GM20431 (cell line): ENCODE measurements around the gene RAD51B.

Experiments
- in situ Hi-C: fragments of 300-500 bp; cut with MseI, MboI; formaldehyde crosslinking; loops from one replicate; pipeline ENCODE4 v1.15.0; 2020; ENCODE audit warnings: low sequenced_read_pairs; ENCODE audit not compliant: unreplicated experiment

RAD51B gene

DNA sequence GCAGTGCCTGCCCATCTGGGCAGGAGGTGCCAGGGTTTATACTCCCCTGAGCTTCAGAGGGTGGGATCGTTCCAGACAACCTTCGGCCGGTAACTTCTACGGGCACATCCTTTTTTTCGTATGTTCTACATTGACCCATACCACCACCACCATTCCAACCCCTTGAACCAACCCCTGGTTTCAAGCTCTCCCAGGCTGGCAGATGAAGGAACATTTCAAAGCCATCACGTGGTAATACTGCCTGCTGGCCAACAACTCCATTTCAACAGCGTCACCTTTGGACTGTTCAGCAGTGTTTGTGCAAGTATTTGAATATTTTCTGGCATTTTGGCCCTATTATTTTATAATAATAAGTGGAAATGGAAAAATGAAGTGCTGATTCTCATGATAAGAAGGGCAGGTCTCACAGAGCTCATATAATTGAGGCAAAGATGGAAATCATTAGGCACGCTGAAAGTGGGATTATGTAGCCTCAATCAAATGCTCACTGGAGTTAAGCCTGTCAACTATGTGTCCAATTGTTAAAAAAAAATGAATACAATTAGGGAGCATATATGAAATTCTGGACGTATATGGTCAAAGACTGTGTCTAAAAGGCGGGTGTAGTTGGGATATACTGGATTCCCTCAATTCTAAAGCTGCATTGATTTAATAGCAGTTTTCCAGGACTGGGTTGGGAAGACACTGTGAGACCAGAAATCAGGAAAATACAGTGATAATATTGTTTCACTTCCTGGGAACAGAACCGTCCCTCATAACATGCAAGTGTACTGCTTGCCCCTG is 811.2 kb downstream of the RAD51B start:
- in situ Hi-C loops, result no loop called here

DNA sequence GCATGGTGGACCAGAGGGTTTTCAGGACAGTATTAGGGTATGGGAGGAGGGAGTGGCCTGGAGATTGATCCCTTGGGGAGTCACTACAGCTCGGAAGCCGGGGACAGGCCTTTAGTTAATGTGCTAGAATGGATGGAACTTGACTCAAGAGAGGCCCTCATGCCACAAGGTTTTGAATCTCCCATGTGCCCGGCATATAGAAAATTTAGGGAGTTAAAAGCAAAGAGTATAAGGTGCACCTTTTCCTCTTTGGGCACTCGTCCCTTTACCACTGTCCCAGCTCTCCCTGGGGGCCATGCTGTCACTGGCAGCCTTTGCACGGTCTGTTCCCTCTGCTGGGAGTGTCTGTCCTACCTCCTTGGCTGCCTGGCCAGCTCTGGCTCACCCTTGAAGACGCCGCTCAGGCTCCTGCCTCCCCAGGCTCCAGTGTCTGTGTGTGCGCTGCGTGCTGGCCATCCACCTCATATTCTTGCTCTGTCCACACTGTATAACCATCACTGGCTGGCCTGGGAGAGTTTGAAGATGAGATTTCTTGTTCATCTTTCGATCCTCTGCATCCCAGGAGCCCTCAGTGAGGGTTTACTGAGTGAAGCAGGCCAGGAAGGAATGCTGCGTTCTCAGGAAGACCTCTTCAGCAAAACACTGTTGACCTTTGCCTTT is 811.9 kb downstream of the RAD51B start:
- in situ Hi-C loops, result no loop called here

GRCh38 chr14:68632054-68632895 is 812.7 kb downstream of the RAD51B start:
- in situ Hi-C loops, result no loop called here

DNA sequence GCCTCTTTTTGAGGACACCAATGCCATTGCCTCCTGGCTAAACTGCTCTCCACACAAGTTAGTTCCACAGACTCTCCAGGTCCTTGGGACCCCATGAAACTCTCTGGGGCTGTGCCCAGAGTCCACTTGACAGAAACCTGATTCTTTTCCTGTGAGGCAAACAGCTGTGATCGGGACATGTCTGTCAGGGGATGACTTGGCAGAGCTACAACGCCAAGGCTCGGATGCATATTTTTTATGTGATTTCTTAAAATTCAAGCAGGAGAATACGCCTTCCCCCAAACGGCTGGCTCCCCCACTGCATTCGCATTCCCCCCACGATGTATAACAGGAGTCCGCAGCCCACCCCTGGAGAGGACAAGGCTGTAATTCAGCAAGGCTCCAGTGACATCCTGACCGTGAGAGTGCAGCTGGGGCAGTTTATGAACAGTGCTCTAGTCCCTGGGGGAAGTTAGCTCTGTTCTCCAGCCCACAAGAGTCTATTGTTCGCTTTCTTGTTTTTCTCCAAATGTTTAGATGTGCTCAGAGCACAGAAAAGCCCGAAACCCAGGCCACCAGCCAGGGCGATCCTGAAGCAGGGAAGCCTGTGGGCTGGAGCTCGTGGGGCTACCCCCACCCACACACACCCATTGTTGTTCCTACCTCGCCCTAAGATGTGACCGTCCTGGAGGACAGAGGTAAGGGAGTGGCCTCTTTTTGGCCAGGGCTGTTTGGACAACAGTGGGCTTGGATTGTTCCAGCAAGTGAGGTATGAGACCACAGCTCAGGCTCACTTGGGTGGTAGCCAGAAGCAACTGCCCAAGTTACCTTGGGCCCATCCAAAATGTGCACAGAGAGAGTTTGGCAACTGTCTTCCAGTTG is 813.8 kb downstream of the RAD51B start:
- in situ Hi-C loops, result no loop called here

- in situ Hi-C loops, result no loop called here
Measured at GRCh38 chr14:68634332-68634731, 814.8 kb downstream of the RAD51B start.

- in situ Hi-C loops, result no loop called here
Measured at GRCh38 chr14:68634874-68635595, 815.5 kb downstream of the RAD51B start.

- in situ Hi-C loops, result no loop called here
Measured at GRCh38 chr14:68636597-68636996, 817.0 kb downstream of the RAD51B start.

GRCh38 chr14:68637106-68638021 is 817.8 kb downstream of the RAD51B start:
- in situ Hi-C loops, result no loop called here

GRCh38 chr14:68638141-68638999 is 818.8 kb downstream of the RAD51B start:
- in situ Hi-C loops, result no loop called here

GRCh38 chr14:68639000-68639757 is 819.6 kb downstream of the RAD51B start:
- in situ Hi-C loops, result no loop called here

- in situ Hi-C loops, result no loop called here
Measured at GRCh38 chr14:68639758-68640574, 820.4 kb downstream of the RAD51B start.

GRCh38 chr14:68643673-68644072 is 824.1 kb downstream of the RAD51B start:
- in situ Hi-C loops, result no loop called here

DNA sequence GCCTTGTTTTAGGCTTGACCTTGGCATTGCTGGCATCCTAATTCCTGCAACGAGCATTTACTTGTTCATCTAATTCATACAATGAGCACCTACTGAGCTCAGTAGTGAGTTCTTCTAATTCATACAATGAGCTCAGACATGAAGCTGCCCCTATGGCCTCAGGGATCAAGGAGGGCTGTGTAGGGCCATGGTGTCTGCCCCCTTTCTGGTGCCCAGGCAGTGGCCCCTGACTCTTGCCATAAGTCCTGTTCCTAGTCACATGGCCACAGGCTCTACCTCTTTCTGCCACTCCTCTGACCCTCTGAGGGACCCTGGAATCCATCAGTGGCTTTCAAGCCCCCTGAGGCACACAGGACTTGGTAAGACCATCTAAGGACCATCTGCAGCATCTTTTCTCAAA is 824.5 kb downstream of the RAD51B start:
- in situ Hi-C loops, result no loop called here

GRCh38 chr14:68645371-68645770 is 825.8 kb downstream of the RAD51B start:
- in situ Hi-C loops, result no loop called here

DNA sequence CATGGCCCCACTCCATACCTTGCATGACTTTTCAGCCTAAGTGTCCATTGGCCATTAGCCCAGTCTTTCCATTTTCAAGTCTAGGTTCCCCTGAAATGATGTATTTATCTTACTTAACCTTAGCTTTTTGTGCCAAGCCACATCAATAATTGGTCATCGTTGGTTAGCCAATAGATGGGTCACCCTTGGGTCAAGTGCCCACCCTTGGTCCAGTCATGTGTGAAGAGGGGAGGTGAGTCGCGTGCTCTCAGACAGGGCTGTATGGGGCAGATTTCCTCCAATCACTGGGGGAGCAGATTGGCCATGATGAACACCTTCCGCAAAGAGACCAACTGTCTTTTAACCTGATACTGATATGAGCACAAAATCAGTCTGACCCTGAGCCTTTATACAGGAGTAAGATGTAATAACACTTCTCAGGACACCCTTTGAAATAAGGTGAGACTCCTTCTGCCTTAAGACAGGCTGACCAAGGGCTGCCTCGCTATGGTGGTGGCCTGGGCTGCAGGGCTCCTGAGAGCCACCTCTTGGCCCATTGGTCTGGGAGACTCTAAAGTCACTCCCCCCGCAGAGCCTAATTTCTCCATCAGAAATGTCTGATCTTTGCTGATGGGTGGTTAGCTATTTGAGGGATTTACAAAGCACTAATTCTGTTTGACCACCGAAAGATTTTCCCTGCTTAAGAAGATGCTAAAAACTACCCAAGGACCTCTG is 830.1 kb downstream of the RAD51B start:
- in situ Hi-C loops, result no loop called here
